ENCODE results near the gene GNG7.
A peak's percentile ranks its signal among the peaks of the same experiment; 100 is the strongest.
"Not testable (repeated sequence)": the region's sequence is repeated elsewhere in the genome, so short reads cannot be mapped to it uniquely, and the experiment has no call there.

The GNG7 gene

DNA sequence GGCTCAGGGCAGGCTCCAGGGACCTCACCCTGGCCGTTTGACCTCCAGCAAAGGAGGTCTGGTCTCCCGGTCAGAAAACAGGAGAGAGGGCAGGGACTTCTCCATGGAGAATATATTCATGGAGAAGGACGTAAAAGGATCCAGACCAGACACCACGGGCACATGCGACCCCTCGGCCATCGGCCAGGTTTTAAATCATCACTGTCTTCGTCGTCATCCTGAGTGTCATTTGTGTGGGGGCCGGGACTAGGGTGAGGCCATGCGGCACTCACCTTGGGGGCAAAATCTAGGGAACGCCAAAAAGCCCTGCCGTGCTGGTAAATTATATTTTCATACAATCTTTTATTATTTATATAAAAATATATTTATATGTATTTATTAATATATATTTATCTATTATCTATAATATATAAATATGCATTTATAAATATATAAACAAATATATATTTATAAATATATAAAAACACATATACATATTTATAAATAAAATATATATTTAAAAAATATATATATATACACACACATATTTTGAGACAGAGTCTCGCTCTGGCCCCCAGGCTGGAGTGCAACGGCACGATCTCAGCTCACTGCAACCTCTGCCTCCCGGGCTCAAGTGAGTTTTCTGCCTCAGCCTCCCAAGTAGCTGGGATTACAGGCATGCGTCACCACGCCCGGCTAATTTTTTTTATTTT, 151.2 kb downstream of the GNG7 start:
- no peak overlapping the region for H3K4me3 ChIP-seq
- no peak overlapping the region for H3K9ac ChIP-seq (ENCODE audit: insufficient read length)
- no peaks in the 10 kb centered on the region for H3K36me3 ChIP-seq (ENCODE audit: insufficient read depth, low read length)
- no peaks in the 10 kb centered on the region for H3K9me3 ChIP-seq (ENCODE audit: low read depth, low read length)
- no peak for DNase-seq (ENCODE audit: low read depth, low spot score)
- H3K27ac ChIP-seq: no peak overlapping the region
- no peak for TF ChIP-seq FOXP2 (optimal IDR thresholded peaks at IDR 0.05; ENCODE audit: control extremely low read depth, extremely low read length, insufficient read depth)
- TF ChIP-seq EZH2 (IDR thresholded peaks at IDR 0.05): no peak
- no peak for TF ChIP-seq POLR2AphosphoS5 (IDR thresholded peaks at IDR 0.05; ENCODE audit: borderline replicate concordance, low read depth, low read length)

DNA sequence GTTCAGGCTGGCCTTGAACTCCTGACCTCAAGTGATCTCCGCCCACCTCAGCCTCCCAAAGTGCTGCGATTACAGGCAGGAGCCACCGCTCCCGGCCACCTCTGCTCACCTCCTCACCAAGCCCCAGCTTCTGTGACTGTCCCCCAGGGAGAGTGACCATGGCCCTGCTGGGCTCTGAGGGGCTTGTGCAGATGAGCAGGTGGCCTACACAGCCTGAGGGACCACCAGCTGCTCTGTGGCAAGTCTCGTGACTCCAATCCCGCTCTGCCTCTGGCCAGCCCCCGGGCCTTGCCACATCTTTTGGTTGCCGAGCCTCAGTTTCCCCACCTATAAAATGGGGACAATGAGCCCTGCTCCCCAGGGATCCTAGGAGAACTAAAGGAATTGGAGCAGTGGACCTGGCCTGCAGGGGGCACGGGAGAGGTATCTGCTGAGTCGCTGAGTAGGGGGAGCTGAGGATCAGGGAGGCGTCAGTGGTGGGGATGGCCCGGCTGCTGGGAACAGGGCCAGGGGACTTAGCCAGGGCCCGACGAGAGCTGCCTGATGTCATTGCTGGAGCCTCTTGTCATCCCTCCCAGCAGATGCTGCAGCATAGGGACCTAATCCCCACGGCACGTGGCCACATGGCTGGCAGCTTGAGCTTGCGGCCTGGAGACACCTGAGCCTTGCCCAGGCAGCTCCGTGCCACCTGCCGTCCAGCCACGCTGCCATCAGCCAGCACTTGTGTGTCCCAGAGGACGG, 151.9 kb downstream of the GNG7 start:
- TF ChIP-seq POLR2AphosphoS5 (IDR thresholded peaks at IDR 0.05; ENCODE audit: borderline replicate concordance, low read depth, low read length) (no peak), EZH2 (IDR thresholded peaks at IDR 0.05) (no peak), FOXP2 (optimal IDR thresholded peaks at IDR 0.05; ENCODE audit: control extremely low read depth, extremely low read length, insufficient read depth) (no peak)
- Histone ChIP-seq H3K4me3 (peak overlapping the region; percentile 68), H3K9ac (ENCODE audit: insufficient read length) (no peak overlapping the region), H3K9me3 (ENCODE audit: low read depth, low read length) (no peaks in the 10 kb centered on the region), H3K36me3 (ENCODE audit: insufficient read depth, low read length) (no peaks in the 10 kb centered on the region), H3K27ac (no peak overlapping the region)
- no peak for DNase-seq (ENCODE audit: low read depth, low spot score)

DNA sequence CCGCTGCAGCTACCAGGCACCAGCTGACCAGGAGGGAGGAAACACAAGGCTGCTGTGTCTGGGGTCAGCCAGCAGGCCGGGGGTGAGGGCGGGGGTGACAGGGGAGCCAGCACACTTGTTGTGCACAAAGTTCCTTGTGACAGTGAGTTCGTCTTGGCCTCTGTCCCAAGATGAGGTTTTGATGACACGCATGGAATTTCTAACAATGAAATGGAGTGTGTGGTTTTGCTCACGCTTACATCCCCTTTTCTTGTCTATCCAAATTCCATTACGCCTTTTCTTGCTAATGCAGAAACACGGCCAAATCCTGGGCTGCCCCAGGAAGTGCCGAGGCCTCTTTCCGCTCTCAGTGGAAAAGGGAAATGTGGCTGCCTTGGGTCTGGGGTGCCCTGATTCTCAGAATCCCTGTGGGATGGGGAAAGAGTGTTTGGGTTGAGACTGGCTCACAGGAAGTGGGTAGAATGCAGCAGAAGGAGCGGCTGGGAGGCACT, 152.7 kb downstream of the GNG7 start:
- H3K4me3 ChIP-seq: peak overlapping the region; percentile 68
- no peaks in the 10 kb centered on the region for H3K9me3 ChIP-seq (ENCODE audit: low read depth, low read length)
- 0 out of 2 replicates have a peak overlapping the region, but pooled peaks have one; percentile 50 for H3K27ac ChIP-seq
- no peak for TF ChIP-seq EZH2 (IDR thresholded peaks at IDR 0.05)
- TF ChIP-seq FOXP2 (optimal IDR thresholded peaks at IDR 0.05; ENCODE audit: control extremely low read depth, extremely low read length, insufficient read depth): no peak
- no peak for TF ChIP-seq POLR2AphosphoS5 (IDR thresholded peaks at IDR 0.05; ENCODE audit: borderline replicate concordance, low read depth, low read length)
- DNase-seq (ENCODE audit: low read depth, low spot score): peak; percentile 76
- H3K9ac ChIP-seq (ENCODE audit: insufficient read length): no peak overlapping the region
- H3K36me3 ChIP-seq (ENCODE audit: insufficient read depth, low read length): no peaks in the 10 kb centered on the region

DNA sequence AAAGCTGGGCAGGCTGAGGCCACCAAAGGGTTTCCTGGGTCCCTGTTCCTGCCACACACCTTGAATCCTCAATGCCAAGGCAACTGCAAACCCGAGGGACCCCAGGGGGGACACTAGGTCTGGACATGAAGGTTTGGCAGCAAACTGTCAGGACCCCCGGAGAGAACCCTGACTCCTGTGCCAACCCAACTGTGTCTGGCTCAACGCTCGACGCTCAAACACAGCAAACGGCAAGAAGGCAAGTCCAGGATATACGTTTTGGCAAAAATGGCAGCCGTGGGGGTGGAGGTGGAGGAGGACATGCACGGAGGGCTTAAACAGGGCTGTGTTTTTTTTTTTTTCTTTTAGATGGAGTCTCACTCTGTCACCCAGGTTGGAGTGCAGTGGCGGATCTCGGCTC, 153.5 kb downstream of the GNG7 start:
- Histone ChIP-seq H3K27ac (no peak overlapping the region), H3K9me3 (ENCODE audit: low read depth, low read length) (no peaks in the 10 kb centered on the region)
- DNase-seq (ENCODE audit: low read depth, low spot score): no peak

DNA sequence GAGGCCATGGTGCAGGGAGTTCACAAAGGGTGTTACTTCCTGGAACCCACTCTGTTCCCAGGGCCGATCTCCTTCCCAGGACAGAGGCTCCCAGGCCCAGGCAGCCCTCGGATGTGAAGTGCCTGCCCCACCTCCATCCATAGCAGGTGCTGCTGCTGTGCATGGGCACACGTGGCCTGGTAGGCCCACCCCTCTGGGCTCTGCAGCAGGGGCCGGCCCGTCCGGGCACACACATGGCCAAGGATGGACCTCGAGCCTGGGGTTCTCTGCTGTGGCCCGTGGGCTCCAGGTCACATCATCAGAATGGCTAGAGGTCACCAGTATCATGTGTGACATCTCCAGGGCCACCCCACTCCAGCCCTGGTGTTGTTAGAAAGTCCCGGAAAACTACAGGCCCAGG, 154.8 kb downstream of the GNG7 start:
- Histone ChIP-seq H3K27ac (no peak overlapping the region), H3K36me3 (ENCODE audit: insufficient read depth, low read length) (no peaks in the 10 kb centered on the region), H3K9me3 (ENCODE audit: low read depth, low read length) (no peaks in the 10 kb centered on the region), H3K9ac (ENCODE audit: insufficient read length) (no peak overlapping the region), H3K4me3 (no peak overlapping the region)
- DNase-seq (ENCODE audit: low read depth, low spot score): no peak
- TF ChIP-seq POLR2AphosphoS5 (IDR thresholded peaks at IDR 0.05; ENCODE audit: borderline replicate concordance, low read depth, low read length): no peak
- no peak for TF ChIP-seq FOXP2 (optimal IDR thresholded peaks at IDR 0.05; ENCODE audit: control extremely low read depth, extremely low read length, insufficient read depth)
- TF ChIP-seq EZH2 (IDR thresholded peaks at IDR 0.05): no peak

More for the DNA sequence above, 153.5 kb downstream of the GNG7 start:
- Histone ChIP-seq H3K36me3 (ENCODE audit: insufficient read depth, low read length) (no peaks in the 10 kb centered on the region), H3K4me3 (no peak overlapping the region), H3K9ac (ENCODE audit: insufficient read length) (no peak overlapping the region)
- TF ChIP-seq POLR2AphosphoS5 (IDR thresholded peaks at IDR 0.05; ENCODE audit: borderline replicate concordance, low read depth, low read length) (no peak), FOXP2 (optimal IDR thresholded peaks at IDR 0.05; ENCODE audit: control extremely low read depth, extremely low read length, insufficient read depth) (no peak), EZH2 (IDR thresholded peaks at IDR 0.05) (no peak)

DNA sequence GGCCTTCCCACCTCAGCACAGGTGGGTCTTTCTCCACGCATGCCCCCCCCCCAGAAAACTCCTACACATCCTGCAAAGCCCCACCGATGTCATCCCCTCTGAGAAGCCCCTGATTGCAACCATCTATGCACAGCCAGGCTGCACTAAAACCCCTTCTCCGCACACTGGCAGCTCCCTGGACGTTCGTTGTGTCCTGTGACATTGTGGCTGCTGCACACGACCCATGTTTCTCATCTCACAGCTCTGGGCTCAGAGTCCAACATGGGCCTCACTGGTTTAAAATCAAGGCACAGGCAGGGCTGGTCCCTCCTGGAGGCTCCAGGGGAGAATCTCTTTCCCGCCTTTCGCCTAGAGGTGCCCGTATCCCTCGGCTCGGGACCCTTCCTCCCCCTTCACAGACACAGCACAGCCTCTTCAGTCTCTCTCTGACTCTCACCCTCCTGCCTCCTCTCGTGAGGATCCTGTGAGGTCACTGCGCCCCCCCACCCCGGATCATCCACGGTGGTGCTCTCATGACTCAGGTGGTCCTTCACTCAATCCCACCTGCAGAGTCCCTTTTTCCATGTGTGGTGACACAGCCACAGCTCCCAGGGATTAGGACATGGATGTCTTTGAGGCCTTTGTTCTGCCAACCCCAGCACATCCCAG, 155.3 kb downstream of the GNG7 start:
- TF ChIP-seq FOXP2 (optimal IDR thresholded peaks at IDR 0.05; ENCODE audit: control extremely low read depth, extremely low read length, insufficient read depth): no peak
- no peak for TF ChIP-seq EZH2 (IDR thresholded peaks at IDR 0.05)
- no peak for TF ChIP-seq POLR2AphosphoS5 (IDR thresholded peaks at IDR 0.05; ENCODE audit: borderline replicate concordance, low read depth, low read length)
- no peak for DNase-seq (ENCODE audit: low read depth, low spot score)
- Histone ChIP-seq H3K36me3 (ENCODE audit: insufficient read depth, low read length) (no peaks in the 10 kb centered on the region), H3K4me3 (no peak overlapping the region), H3K9ac (ENCODE audit: insufficient read length) (no peak overlapping the region), H3K9me3 (ENCODE audit: low read depth, low read length) (no peaks in the 10 kb centered on the region), H3K27ac (no peak overlapping the region)

DNA sequence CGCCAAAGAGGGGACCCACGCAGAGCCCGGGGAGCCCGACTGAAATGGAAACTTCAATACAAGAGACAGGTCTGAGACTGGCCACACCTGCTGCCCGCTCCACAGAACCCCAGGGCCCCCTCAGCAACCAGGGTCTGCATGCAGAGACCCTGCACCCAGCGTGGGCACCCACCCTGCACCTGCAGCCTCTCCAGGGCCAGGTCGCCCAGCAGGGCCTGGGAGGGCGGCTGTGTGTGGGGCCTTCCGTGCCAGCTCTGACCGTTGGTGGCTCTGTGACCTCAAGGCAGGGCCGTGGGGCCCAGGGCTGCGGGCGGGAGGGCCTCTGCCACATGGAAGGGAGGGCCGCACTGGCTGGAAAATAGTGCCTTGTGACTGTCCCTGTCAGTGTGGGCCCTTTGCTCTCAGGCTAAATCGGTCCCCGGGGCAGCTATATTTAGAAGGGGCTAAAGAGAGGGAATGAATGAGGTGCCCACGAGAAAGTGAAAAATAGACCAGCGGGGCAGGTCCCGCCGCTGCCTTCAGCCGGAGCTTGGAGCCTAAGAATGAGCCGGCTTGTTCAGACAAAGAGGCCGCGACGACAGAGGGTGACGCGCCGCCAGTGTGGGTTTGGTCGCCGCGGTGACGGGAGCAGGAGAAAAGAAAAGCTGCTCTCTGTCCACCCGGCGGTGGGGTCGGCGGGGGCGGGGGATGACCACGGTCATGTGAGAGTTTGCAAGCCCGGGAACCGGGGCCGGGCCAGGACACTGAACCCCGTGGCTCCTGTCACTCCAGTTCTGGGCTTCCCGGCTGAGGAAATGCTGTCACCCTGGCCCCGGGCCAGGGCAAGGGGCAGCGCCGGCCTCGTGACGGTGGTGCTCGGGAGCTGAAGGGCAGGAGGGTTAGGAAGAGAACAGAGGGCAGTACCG, 156.1 kb downstream of the GNG7 start:
- H3K4me3 ChIP-seq: no peak overlapping the region
- TF ChIP-seq POLR2AphosphoS5 (IDR thresholded peaks at IDR 0.05; ENCODE audit: borderline replicate concordance, low read depth, low read length) (no peak), EZH2 (IDR thresholded peaks at IDR 0.05) (no peak), FOXP2 (optimal IDR thresholded peaks at IDR 0.05; ENCODE audit: control extremely low read depth, extremely low read length, insufficient read depth) (no peak)
- H3K36me3 ChIP-seq (ENCODE audit: insufficient read depth, low read length): no peaks in the 10 kb centered on the region
- H3K9me3 ChIP-seq (ENCODE audit: low read depth, low read length): no peaks in the 10 kb centered on the region
- H3K9ac ChIP-seq (ENCODE audit: insufficient read length): no peak overlapping the region
- DNase-seq (ENCODE audit: low read depth, low spot score): no peak
- no peak overlapping the region for H3K27ac ChIP-seq

DNA sequence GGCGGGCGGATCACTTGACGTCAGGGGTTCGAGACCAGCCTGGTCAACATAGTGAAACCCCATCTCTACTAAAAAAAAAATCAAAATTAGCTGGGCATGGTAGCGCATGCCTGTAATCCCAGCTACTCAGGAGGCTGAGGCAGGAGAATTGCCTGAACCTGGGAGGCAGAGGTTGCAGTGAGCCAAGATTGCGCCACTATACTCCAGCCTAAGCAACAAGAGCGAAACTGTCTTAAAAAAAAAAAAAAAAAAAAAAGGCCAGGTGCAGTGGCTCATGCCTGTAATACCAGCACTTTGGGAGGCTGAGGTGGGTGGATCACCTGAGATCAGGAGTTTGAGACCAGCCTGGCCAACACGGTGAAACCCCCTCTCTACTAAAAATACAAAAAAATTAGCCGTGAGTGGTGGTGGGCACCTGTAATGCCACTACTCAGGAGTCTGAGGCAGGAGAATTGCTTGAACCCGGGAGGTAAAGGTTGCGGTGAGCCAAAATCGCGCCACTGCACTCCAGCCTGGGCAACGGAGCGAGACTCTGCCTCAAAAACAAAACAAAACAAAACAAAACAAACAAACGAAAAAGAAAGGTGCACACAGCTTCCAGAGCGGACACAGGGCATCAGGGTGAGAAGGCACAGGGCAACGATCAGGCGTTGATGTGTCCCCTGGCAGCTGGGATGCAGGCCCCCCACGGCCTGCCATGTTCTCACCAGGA, 156.9 kb downstream of the GNG7 start:
- not testable (repeated sequence) for H3K9ac ChIP-seq (ENCODE audit: insufficient read length); H3K4me3 ChIP-seq; H3K9me3 ChIP-seq (ENCODE audit: low read depth, low read length); DNase-seq (ENCODE audit: low read depth, low spot score); H3K36me3 ChIP-seq (ENCODE audit: insufficient read depth, low read length); H3K27ac ChIP-seq
